KMS-11 (cell line): ENCODE measurements around the gene C19orf25.

Experiments
- H2AFZ ChIP-seq: fragments of 200-600 bp; sonication (generic); 2 replicates; pipeline ENCODE4 v1.6.1; 2016; ENCODE audit warnings: antibody characterized with exemption, mixed run types, low read depth
- H3K27ac ChIP-seq: fragments of 200-600 bp; sonication (generic); 2 replicates; pipeline ENCODE4 v1.6.1; 2016; ENCODE audit warnings: mild to moderate bottlenecking, mixed run types
- H3K27me3 ChIP-seq: fragments of 200-600 bp; sonication (generic); 2 replicates; pipeline ENCODE4 v1.6.1; 2017; ENCODE audit warnings: mild to moderate bottlenecking, low read depth, mixed run types, moderate library complexity; ENCODE audit not compliant: insufficient read depth
- H3K36me3 ChIP-seq: fragments of 200-600 bp; sonication (generic); 2 replicates; pipeline ENCODE4 v1.6.1; 2017; ENCODE audit warnings: mild to moderate bottlenecking, mixed run types; ENCODE audit not compliant: insufficient read depth
- H3K4me1 ChIP-seq: fragments of 200-600 bp; sonication (generic); 2 replicates; pipeline ENCODE4 v1.6.1; 2016; ENCODE audit warnings: mild to moderate bottlenecking, low read depth, mixed run types; ENCODE audit not compliant: poor library complexity, severe bottlenecking
- H3K4me2 ChIP-seq: fragments of 200-600 bp; sonication (generic); 2 replicates; pipeline ENCODE4 v1.7.0; 2016; ENCODE audit warnings: mild to moderate bottlenecking, mixed run types
- H3K4me3 ChIP-seq: fragments of 200-600 bp; sonication (generic); IDR thresholded peaks from 2 replicates; pipeline ENCODE4 v1.6.1; 2017; ENCODE audit warnings: low read depth, low read length, mixed read lengths; ENCODE audit not compliant: insufficient read depth
- H3K79me2 ChIP-seq: fragments of 200-600 bp; sonication (generic); 2 replicates; pipeline ENCODE4 v1.6.1; 2016; ENCODE audit warnings: low read depth, mixed run types; ENCODE audit not compliant: insufficient read depth
- H3K9ac ChIP-seq: fragments of 200-600 bp; sonication (generic); 2 replicates; pipeline ENCODE4 v1.6.1; 2016; ENCODE audit warnings: mild to moderate bottlenecking, mixed run types
- H4K20me1 ChIP-seq: fragments of 200-600 bp; sonication (generic); 2 replicates; pipeline ENCODE4 v1.6.1; 2016; ENCODE audit warnings: mild to moderate bottlenecking, mixed run types; ENCODE audit not compliant: insufficient read depth
- TF ChIP-seq, protein P1 (sequence below): fragments of 200-600 bp; sonication (generic); conservative IDR thresholded peaks from 2 replicates; pipeline ENCODE4 v1.6.1; 2017; ENCODE audit warnings: low read depth, mild to moderate bottlenecking, antibody characterized with exemption, low read length, moderate library complexity, mixed read lengths

C19orf25 gene

DNA sequence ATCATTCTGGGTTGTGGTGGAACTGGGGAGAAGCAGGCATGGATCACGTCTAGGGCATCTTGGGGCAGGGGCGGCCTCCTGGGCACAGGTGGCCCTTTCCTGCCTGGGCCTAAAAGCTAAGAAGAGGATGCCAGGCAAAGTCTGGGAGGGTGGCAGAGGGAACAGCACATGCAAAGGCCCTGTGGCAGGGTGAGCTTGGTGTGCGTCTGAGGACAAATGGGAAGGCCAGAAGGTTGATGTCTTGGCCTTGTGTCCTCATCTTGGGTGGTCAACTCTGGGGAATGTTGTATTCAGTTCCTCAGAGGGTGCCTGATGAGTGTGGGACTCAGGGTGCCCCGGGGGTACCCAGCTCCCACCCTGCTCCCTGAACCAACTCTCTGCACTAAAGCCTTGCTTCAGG, 39.5 kb upstream of the C19orf25 start:
- Histone ChIP-seq H3K36me3 (no peaks in the 10 kb centered on the region), H3K4me2 (no peak overlapping the region), H4K20me1 (no peaks in the 10 kb centered on the region), H3K4me3 (no peak overlapping the region), H2AFZ (no peak overlapping the region), H3K9ac (no peak overlapping the region), H3K79me2 (no peaks in the 10 kb centered on the region), H3K27ac (no peak overlapping the region), H3K4me1 (peaks cover 6% of the 10 kb centered on the region), H3K27me3 (peaks cover 36% of the 10 kb centered on the region)
- TF ChIP-seq, protein P1, sequence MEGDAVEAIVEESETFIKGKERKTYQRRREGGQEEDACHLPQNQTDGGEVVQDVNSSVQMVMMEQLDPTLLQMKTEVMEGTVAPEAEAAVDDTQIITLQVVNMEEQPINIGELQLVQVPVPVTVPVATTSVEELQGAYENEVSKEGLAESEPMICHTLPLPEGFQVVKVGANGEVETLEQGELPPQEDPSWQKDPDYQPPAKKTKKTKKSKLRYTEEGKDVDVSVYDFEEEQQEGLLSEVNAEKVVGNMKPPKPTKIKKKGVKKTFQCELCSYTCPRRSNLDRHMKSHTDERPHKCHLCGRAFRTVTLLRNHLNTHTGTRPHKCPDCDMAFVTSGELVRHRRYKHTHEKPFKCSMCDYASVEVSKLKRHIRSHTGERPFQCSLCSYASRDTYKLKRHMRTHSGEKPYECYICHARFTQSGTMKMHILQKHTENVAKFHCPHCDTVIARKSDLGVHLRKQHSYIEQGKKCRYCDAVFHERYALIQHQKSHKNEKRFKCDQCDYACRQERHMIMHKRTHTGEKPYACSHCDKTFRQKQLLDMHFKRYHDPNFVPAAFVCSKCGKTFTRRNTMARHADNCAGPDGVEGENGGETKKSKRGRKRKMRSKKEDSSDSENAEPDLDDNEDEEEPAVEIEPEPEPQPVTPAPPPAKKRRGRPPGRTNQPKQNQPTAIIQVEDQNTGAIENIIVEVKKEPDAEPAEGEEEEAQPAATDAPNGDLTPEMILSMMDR, result no peak

DNA sequence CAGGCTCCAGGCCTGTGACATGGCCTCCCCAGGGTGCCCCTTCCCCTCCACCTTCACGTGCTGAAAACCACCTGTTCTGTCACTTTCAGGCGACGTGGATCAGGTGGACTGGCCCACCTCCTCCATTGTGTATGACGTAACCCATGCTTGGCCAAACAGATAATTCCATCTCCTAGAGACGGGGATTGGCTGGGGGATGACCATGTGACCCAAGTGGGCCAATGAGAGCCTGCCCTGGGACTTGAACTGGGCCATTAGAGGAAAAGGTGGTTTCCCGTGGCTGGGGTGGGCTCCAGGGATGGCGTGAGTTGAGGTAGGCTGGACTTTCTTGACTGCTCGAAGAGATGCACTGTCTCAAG, 37.4 kb upstream of the C19orf25 start:
- H2AFZ ChIP-seq, result no peak overlapping the region
- H3K27me3 ChIP-seq, result peaks cover 35% of the 10 kb centered on the region
- H3K36me3 ChIP-seq, result no peaks in the 10 kb centered on the region
- no peak overlapping the region for H3K27ac ChIP-seq
- H3K4me3 ChIP-seq, result no peak overlapping the region
- TF ChIP-seq, protein P1, result no peak
- H4K20me1 ChIP-seq, result no peaks in the 10 kb centered on the region
- H3K79me2 ChIP-seq, result no peaks in the 10 kb centered on the region
- H3K4me1 ChIP-seq, result peaks cover 12% of the 10 kb centered on the region
- H3K4me2 ChIP-seq, result no peak overlapping the region
- H3K9ac ChIP-seq, result no peak overlapping the region

DNA sequence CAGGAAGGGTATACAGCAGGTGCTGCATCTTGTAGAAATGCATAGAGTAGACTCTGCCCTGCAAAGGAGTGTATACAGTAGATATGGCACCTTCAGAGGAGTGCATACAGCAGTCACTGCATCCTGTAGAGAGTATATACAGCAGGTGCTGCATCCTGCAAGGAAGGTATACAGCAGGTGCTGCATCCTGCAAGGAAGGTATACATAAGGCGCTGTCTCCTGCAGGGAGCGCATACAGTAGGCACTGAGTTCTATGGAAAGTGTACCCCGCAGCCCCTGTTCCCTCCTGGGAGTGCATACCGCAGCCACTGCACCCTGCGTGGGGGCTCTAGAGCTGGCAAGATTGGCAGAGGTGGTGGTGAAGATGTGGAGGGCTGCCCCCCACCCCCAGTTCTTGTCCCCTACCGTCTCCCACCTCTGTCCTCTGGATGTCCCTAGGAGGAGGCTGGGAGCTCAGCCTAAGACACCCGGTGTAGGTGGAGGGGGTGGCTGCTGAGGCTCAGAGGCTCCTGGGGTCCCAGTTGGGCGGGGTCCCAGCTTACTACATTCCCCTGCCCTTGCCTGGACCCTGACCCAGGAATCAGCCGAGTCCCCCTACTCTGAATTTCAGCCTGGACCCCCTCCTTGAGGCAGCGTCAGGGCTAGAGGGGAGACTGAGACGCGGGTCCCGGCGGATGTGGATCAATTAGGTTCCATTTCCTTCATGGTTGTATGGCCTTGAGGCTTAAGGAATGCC, 36.1 kb upstream of the C19orf25 start:
- Histone ChIP-seq H2AFZ (no peak overlapping the region), H3K27me3 (peaks cover 36% of the 10 kb centered on the region)
- TF ChIP-seq, protein P1, result no peak

DNA sequence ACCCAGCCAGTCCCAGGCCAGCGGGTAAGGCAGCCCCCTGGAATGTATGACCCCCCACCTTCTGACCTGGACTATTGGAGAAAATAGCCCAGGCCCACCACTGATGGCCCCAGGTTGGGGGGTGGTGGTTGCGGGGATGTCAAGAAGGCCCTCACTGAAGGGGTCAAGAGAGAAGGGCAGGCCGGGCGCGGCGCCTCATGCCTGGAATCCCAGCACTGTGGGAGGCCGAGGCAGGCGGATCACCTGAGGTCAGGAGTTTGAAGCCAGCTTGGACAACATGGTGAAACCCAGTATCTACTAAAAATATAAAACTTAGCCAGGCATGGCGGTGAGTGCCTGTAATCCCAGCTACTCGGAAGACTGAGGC, 35.3 kb upstream of the C19orf25 start:
- H3K27ac ChIP-seq, result no peak overlapping the region
- H3K9ac ChIP-seq, result no peak overlapping the region
- no peaks in the 10 kb centered on the region for H3K79me2 ChIP-seq
- no peak overlapping the region for H3K4me2 ChIP-seq
- H3K4me3 ChIP-seq, result no peak overlapping the region
- H3K4me1 ChIP-seq, result peaks cover 6% of the 10 kb centered on the region
- no peaks in the 10 kb centered on the region for H3K36me3 ChIP-seq
- TF ChIP-seq, protein P1, result no peak
- H4K20me1 ChIP-seq, result no peaks in the 10 kb centered on the region
- peaks cover 44% of the 10 kb centered on the region for H3K27me3 ChIP-seq
- H2AFZ ChIP-seq, result no peak overlapping the region

More for the DNA sequence above, 36.1 kb upstream of the C19orf25 start:
- Histone ChIP-seq H3K4me2 (no peak overlapping the region), H3K36me3 (no peaks in the 10 kb centered on the region), H3K4me1 (peaks cover 7% of the 10 kb centered on the region), H3K9ac (no peak overlapping the region), H4K20me1 (no peaks in the 10 kb centered on the region), H3K4me3 (no peak overlapping the region), H3K79me2 (no peaks in the 10 kb centered on the region), H3K27ac (no peak overlapping the region)
